SU-DHL-6 (cell line): ENCODE results near the gene PXN.
"Not testable (repeated sequence)": the region's sequence is repeated elsewhere in the genome, so short reads cannot be mapped to it uniquely, and the experiment has no call there.

ENCODE experiments used
- H2AFZ ChIP-seq: fragments of 200-600 bp; sonication (generic); 2 replicates; pipeline ENCODE4 v1.6.1; 2014; ENCODE audit warnings: low read depth, mild to moderate bottlenecking, moderate library complexity, mixed read lengths, antibody characterized with exemption, low read length; ENCODE audit not compliant: severe bottlenecking
- H3F3A ChIP-seq: fragments of 200-600 bp; shearing (Covaris generic); 2 replicates; pipeline ENCODE4 v1.6.0; 2016; ENCODE audit warnings: antibody characterized with exemption, mild to moderate bottlenecking; ENCODE audit not compliant: insufficient read depth
- H3K27ac ChIP-seq: fragments of 200-600 bp; sonication (generic); 2 replicates; pipeline ENCODE4 v1.5.1; 2016; ENCODE audit warnings: low read depth, mild to moderate bottlenecking, low read length, moderate library complexity, mixed read lengths
- H3K27me3 ChIP-seq: fragments of 200-600 bp; sonication (generic), shearing (Covaris generic); 2 replicates; pipeline ENCODE4 v1.6.0; 2014; ENCODE audit warnings: mild to moderate bottlenecking, low read length
- H3K36me3 ChIP-seq: fragments of 200-600 bp; sonication (generic); 2 replicates; pipeline ENCODE4 v1.6.1; 2014; ENCODE audit warnings: mild to moderate bottlenecking, low read length, mixed read lengths
- H3K4me2 ChIP-seq: fragments of 300-600, 200-600 bp; shearing (Covaris generic), sonication (generic); 2 replicates; pipeline ENCODE4 v1.6.0; 2014; ENCODE audit warnings: low read length, low read depth, mild to moderate bottlenecking; ENCODE audit not compliant: poor library complexity, severe bottlenecking
- H3K4me3 ChIP-seq: fragments of 200-600 bp; sonication (generic); 2 replicates; pipeline ENCODE4 v1.5.1; 2014; ENCODE audit warnings: antibody characterized with exemption, low read length, mild to moderate bottlenecking, mixed read lengths; ENCODE audit not compliant: insufficient read depth, poor library complexity, severe bottlenecking
- H3K79me2 ChIP-seq: fragments of 200-600 bp; sonication (generic); 2 replicates; pipeline ENCODE4 v1.6.1; 2014; ENCODE audit warnings: mild to moderate bottlenecking, low read length, moderate library complexity; ENCODE audit not compliant: insufficient read depth
- H3K9ac ChIP-seq: fragments of 200-600 bp; sonication (generic); 2 replicates; pipeline ENCODE4 v1.7.0; 2014; ENCODE audit warnings: mild to moderate bottlenecking, low read length
- H3K9me2 ChIP-seq: fragments of 200-600 bp; sonication (generic); replicated peaks from 2 replicates; pipeline ENCODE4 v1.6.1; 2014; ENCODE audit warnings: low read length; ENCODE audit not compliant: insufficient read depth
- H3K9me3 ChIP-seq: fragments of 200-600 bp; sonication (generic); 2 replicates; pipeline ENCODE4 v1.6.1; 2014; ENCODE audit warnings: low read length, mixed read lengths; ENCODE audit not compliant: insufficient read depth
- H4K20me1 ChIP-seq: fragments of 200-600 bp; sonication (generic); 2 replicates; pipeline ENCODE4 v1.6.1; 2014; ENCODE audit warnings: low read depth, mild to moderate bottlenecking, antibody characterized with exemption, low read length, moderate library complexity, mixed read lengths
- EZH2phosphoT487 ChIP-seq: fragments of 200-600 bp; sonication (generic), shearing (Covaris generic); conservative IDR thresholded peaks from 2 replicates; pipeline ENCODE4 v1.6.1; 2018; ENCODE audit warnings: mild to moderate bottlenecking, antibody characterized with exemption, low read length, moderate library complexity, mixed read lengths
- TF ChIP-seq, protein P1 (sequence below): fragments of 200-600 bp; sonication (generic); IDR thresholded peaks from one replicate; pipeline ENCODE4 v1.5.1; 2017; ENCODE audit warnings: antibody characterized with exemption, mild to moderate bottlenecking, low read length, moderate library complexity; ENCODE audit not compliant: insufficient read depth, poor library complexity, severe bottlenecking

The PXN gene

GRCh38 chr12:120194534-120195395 is 70.8 kb downstream of the PXN start, which contains the start of gene GCN1:
Gene GCN1 (minus strand): TSS chr12:120194715. CDS start chr12:120194697, 18 bp downstream.
- TF ChIP-seq, protein P1, sequence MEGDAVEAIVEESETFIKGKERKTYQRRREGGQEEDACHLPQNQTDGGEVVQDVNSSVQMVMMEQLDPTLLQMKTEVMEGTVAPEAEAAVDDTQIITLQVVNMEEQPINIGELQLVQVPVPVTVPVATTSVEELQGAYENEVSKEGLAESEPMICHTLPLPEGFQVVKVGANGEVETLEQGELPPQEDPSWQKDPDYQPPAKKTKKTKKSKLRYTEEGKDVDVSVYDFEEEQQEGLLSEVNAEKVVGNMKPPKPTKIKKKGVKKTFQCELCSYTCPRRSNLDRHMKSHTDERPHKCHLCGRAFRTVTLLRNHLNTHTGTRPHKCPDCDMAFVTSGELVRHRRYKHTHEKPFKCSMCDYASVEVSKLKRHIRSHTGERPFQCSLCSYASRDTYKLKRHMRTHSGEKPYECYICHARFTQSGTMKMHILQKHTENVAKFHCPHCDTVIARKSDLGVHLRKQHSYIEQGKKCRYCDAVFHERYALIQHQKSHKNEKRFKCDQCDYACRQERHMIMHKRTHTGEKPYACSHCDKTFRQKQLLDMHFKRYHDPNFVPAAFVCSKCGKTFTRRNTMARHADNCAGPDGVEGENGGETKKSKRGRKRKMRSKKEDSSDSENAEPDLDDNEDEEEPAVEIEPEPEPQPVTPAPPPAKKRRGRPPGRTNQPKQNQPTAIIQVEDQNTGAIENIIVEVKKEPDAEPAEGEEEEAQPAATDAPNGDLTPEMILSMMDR = no peak
- no peak for TF ChIP-seq EZH2phosphoT487
- Histone ChIP-seq H3K27me3 (no peaks in the 10 kb centered on the region), H3K79me2 (peaks cover 61% of the 10 kb centered on the region), H3K4me3 (peak within 1 kb of the TSS; percentile 65), H3F3A (peaks cover 55% of the 10 kb centered on the region), H3K9me2 (no peaks in the 10 kb centered on the region), H3K9me3 (no peaks in the 10 kb centered on the region), H3K27ac (peak within 1 kb of the TSS; percentile 85), H3K36me3 (peaks cover 29% of the 10 kb centered on the region), H2AFZ (no peak within 1 kb of the TSS), H3K9ac (peak within 1 kb of the TSS; percentile 77), H3K4me2 (peak within 1 kb of the TSS; percentile 96), H4K20me1 (peaks cover 8% of the 10 kb centered on the region)

DNA sequence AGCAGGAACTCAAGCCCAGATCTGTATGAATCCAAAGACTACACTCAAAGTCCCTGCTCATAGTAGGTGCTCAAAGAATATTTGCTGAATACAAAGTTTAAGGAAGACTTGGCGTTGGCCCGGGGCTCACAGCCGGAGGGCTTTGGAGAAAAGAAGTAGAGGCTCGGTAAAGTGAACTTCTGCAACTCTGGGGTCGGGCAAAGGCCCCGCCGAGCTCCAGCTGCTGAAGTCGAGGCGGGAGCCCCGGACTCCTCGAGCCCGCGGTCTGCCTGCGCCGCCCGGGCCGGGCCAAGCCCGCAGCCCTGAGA is 71.3 kb downstream of the PXN start:
- Histone ChIP-seq H3F3A (peaks cover 49% of the 10 kb centered on the region), H3K4me3 (peak overlapping the region; percentile 65), H3K9me2 (no peaks in the 10 kb centered on the region), H3K4me2 (peak overlapping the region; percentile 96), H3K27me3 (no peaks in the 10 kb centered on the region), H3K9ac (peak overlapping the region; percentile 77), H4K20me1 (peaks cover 3% of the 10 kb centered on the region; the same call in 1 of the 2 replicates), H3K27ac (peak overlapping the region; percentile 85), H3K79me2 (peaks cover 57% of the 10 kb centered on the region), H3K36me3 (peaks cover 23% of the 10 kb centered on the region), H2AFZ (no peak overlapping the region), H3K9me3 (no peaks in the 10 kb centered on the region)
- TF ChIP-seq EZH2phosphoT487 = no peak
- TF ChIP-seq, protein P1 = no peak

- not testable (repeated sequence) for H4K20me1 ChIP-seq, H3K9me3 ChIP-seq, H3K27ac ChIP-seq, H3K27me3 ChIP-seq, H2AFZ ChIP-seq, H3K9me2 ChIP-seq
- Histone ChIP-seq H3K9ac (peak overlapping the region; percentile 77), H3K36me3 (peaks cover 17% of the 10 kb centered on the region; the same call in 1 of the 2 replicates), H3K4me2 (peak overlapping the region; percentile 96), H3K79me2 (peaks cover 59% of the 10 kb centered on the region), H3K4me3 (peak overlapping the region; percentile 65), H3F3A (peaks cover 40% of the 10 kb centered on the region)
Measured at GRCh38 chr12:120193286-120193685, 72.2 kb downstream of the PXN start.

DNA sequence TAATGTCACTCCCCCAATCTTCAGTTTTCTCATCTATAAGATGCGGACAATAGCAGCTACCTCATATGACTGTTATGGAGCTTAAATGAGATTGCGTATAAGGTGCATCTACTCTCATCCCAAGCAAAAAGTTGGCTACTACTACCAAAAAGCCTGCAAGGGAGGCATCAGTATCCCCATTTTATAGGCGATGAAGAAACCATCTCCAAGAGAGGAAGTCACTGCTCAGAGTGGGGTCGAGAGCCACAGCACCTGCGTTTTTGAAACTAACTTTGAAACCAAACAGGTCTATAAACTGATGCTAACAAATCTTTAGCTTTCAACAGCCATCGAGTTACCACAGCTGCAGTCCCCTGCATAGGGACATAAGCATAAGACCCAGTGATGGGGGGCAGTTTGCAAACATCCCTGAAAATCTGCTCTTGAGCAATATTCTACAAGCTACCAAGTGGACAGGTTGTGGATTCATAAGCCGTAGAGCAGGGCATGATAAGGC is 74.5 kb downstream of the PXN start:
- H3K4me3 ChIP-seq = no peak overlapping the region
- H3K27me3 ChIP-seq = no peaks in the 10 kb centered on the region
- H3F3A ChIP-seq = peaks cover 19% of the 10 kb centered on the region
- H3K9me2 ChIP-seq = no peaks in the 10 kb centered on the region
- H4K20me1 ChIP-seq = no peaks in the 10 kb centered on the region; the same call in 1 of the 2 replicates
- H3K9ac ChIP-seq = 0 out of 2 replicates have a peak overlapping the region, but pooled peaks have one; percentile 1
- H3K27ac ChIP-seq = peak overlapping the region; percentile 8; the same call in 1 of the 2 replicates
- TF ChIP-seq, protein P1 = no peak
- no peak for TF ChIP-seq EZH2phosphoT487
- peaks cover 8% of the 10 kb centered on the region for H3K36me3 ChIP-seq
- H3K9me3 ChIP-seq = no peaks in the 10 kb centered on the region
- H2AFZ ChIP-seq = no peak overlapping the region
- peak overlapping the region; percentile 23 for H3K4me2 ChIP-seq
- H3K79me2 ChIP-seq = peaks cover 80% of the 10 kb centered on the region
